Epithelial cell of proximal tubule (primary cell): ENCODE data around the gene RAB40C. TPM values are rescaled to one million over a fixed set of nuclear protein-coding genes. Genes with fewer than 3 reads are reported as not detected.

Experiments used
- DNase-seq: peaks from one replicate; pipeline ENCODE4 v3.0.0-alpha.2; 2011; ENCODE audit warnings: low read depth
- H3K4me3 ChIP-seq: 2 replicates; pipeline ENCODE4 v1.5.1; 2011; ENCODE audit warnings: low read depth, mild to moderate bottlenecking, low read length
- total RNA-seq: library from RNA; depleted of rRNA; stranded (reverse); fragments of >200 nt; gene quantifications from 2 replicates; pipeline ENCODE4 v1.2.3, GENCODE V29; 2015
- TF ChIP-seq, protein P1 (sequence below): conservative IDR thresholded peaks from 2 replicates; pipeline ENCODE4 v1.5.1; 2012; ENCODE audit warnings: low read depth, mild to moderate bottlenecking, low read length

Gene RAB40C
- total RNA-seq, 1 donor from 2014 or later, result 9.9 TPM

DNA sequence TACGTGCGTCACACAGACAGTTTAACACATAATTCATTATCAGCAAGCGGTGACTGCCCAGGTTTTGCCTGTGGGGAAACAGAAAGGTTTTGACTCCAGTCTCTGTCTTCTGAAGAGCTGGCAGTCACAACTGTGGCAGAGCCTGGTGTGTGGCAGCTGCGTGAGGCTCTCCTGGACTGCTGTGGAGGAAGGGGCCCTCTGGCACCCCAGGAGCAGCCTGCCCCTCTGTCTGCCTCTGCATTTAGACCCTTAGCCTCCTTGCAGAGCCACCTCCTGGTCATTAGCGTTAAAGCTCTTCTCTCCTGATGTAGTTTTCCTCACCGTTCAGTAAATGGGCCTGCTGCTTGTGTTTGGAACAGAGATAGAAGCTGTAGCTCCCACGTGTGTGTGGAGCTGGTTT, 10.9 kb downstream of the RAB40C start:
- H3K4me3 ChIP-seq, result no peak overlapping the region
- TF ChIP-seq, protein P1, sequence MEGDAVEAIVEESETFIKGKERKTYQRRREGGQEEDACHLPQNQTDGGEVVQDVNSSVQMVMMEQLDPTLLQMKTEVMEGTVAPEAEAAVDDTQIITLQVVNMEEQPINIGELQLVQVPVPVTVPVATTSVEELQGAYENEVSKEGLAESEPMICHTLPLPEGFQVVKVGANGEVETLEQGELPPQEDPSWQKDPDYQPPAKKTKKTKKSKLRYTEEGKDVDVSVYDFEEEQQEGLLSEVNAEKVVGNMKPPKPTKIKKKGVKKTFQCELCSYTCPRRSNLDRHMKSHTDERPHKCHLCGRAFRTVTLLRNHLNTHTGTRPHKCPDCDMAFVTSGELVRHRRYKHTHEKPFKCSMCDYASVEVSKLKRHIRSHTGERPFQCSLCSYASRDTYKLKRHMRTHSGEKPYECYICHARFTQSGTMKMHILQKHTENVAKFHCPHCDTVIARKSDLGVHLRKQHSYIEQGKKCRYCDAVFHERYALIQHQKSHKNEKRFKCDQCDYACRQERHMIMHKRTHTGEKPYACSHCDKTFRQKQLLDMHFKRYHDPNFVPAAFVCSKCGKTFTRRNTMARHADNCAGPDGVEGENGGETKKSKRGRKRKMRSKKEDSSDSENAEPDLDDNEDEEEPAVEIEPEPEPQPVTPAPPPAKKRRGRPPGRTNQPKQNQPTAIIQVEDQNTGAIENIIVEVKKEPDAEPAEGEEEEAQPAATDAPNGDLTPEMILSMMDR, result peak; percentile 44
- no peak for DNase-seq

DNA sequence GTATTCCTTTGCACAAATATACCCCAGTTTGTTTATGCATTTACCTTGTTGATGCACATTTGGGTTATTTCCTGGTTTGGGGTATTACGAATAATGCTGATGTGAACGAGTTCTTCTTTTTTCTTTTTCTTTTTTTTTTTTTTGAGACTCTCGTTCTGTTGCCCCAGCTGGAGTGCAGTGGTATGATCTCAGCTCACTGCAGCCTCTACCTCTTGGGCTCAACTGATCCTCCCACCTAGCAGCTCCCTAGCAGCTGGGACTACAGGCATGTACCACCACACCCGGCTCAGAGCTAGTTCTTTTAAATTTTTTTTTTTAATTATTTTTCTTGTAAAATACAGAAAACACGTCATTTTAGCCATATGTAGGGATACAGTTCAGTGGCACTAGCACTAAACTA, 14.1 kb downstream of the RAB40C start:
- no peak for DNase-seq
- H3K4me3 ChIP-seq, result no peak overlapping the region
- TF ChIP-seq, protein P1, result no peak

DNA sequence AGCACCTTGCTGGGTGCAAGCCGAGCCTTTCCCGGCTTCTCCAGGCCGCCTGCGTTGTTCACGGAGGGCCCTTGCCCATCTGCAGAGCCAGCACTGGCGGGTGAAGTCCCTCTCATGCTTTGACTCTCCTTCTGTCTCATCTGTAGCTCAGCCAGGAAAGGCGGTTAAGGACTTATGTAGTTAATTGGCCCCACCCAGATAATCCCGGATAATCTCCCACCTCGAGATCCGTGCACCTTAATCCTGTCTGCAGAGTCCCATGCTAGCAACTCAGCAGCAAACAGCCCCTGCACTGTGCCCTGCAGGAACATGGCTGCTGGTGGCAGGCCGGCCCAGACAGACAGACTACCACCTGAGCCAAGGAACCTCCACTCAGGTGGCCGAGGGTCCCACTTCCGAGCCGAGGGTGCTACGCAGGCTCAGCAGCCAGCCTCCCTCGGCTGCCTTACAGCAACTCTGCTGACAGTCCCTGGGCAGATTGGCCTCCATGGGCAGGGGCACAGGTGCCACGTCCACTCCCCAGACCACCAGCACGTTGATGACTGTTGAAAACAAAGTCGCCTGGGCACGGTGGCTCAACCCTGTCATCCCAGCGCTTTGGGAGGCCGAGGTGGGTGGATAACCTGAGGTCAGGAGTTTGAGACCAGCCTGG, 16.9 kb downstream of the RAB40C start:
- TF ChIP-seq, protein P1, result no peak
- no peak for DNase-seq
- H3K4me3 ChIP-seq, result no peak overlapping the region

DNA sequence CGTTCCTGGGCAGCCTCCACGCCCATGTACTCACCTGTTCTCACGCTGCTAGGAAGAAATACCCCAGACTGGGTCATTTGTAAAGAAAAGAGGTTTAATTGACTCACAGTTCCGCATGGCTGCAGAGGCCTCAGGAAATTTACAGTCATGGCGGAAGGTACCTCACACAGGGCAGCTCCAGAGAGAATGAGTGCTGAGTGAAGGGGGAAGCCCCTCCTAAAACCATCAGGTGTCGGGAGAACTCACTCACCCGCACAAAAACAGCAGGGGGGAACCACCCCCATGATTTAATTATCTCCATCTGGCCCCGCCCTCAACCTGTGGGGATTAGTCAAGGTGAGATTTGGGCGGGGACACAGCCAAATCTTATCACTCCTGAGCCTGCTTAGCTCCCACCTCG, 18.2 kb downstream of the RAB40C start:
- no peak for DNase-seq
- H3K4me3 ChIP-seq, result no peak overlapping the region
- TF ChIP-seq, protein P1, result no peak

DNA sequence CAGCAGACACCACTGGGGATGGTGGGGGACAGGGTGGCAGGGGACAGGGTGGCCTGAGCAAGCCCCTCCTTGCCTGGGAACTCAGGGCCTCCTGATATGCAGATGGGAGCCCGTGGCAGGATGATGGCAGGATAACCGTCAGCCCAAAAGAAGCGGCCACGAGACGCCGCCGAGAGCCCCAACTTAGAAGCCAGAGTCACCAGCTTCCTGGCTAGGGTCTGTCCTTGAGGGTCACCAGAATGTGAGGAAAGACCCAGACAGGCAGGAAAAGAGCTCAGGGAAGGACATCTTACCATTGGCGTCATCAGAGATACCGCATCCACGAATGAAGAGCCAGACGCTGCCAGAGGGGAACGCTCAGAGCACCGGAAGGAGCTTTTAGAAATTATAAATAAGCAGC, 19.4 kb downstream of the RAB40C start:
- no peak overlapping the region for H3K4me3 ChIP-seq
- no peak for DNase-seq
- TF ChIP-seq, protein P1, result no peak

DNA sequence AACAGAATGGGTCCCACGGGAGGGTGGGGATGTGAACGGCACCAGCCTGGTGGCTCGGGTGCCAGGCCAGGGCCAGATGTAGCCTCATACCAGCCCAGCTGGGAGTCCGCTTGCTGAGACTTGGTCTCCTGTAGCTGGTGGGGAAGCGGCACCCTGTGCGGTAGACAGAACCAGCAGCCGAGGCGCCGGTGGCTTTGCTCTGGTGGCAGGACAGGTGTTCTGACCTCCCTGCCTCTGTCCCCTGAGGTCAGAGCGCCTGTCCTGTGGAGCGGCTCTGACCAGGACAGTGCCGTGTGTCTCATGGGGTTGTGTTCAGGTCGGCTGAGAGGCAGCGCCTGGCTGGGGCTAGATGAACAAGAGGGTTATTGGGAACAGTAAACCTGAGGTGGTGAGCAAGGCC, 20.1 kb downstream of the RAB40C start:
- TF ChIP-seq, protein P1, result no peak
- H3K4me3 ChIP-seq, result no peak overlapping the region
- no peak for DNase-seq
